Measurements from ENCODE around the gene RNU1-4.
"Not testable (repeated sequence)": the region's sequence is repeated elsewhere in the genome, so short reads cannot be mapped to it uniquely, and the experiment has no call there.

The RNU1-4 gene

DNA sequence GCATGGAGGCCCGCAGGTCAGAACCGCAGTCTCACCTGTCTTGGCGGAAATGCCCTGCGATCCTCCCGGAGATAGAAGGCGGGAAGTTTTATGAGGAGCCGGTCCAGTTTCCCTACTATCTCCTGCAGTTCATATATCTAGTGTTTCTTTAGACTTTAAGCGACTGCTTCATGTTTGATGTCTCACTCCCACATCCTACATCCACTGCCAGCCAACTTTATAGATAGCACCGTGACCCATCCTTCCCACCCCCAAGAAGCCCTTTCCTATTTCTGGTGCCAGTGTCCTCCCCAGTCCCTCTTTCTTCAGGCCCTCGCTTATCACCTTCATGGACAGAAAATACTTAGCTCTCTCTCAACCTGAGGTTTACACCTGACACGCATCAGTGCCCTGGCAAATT lies 914 bp downstream of the RNU1-4 start:
- not testable (repeated sequence) for DNase-seq; H3K9me3 ChIP-seq (ENCODE audit: severe bottlenecking); H3K4me3 ChIP-seq (ENCODE audit: low read depth, low read length); H3K27ac ChIP-seq; H3K27me3 ChIP-seq (ENCODE audit: insufficient read depth, low read depth, severe bottlenecking); H3K36me3 ChIP-seq

GRCh38 chr1:16747660-16748059 lies 7.3 kb downstream of the RNU1-4 start:
- H3K36me3 ChIP-seq; H3K27me3 ChIP-seq (ENCODE audit: insufficient read depth, low read depth, severe bottlenecking); DNase-seq; H3K27ac ChIP-seq; H3K4me3 ChIP-seq (ENCODE audit: low read depth, low read length); H3K9me3 ChIP-seq (ENCODE audit: severe bottlenecking): not testable (repeated sequence)

- not testable (repeated sequence) for H3K27me3 ChIP-seq (ENCODE audit: insufficient read depth, low read depth, severe bottlenecking); H3K9me3 ChIP-seq (ENCODE audit: severe bottlenecking); H3K4me3 ChIP-seq (ENCODE audit: low read depth, low read length); DNase-seq; H3K36me3 ChIP-seq; H3K27ac ChIP-seq
Observed at GRCh38 chr1:16748710-16749109, 8.4 kb downstream of the RNU1-4 start.

- H3K27ac ChIP-seq; DNase-seq; H3K36me3 ChIP-seq; H3K9me3 ChIP-seq (ENCODE audit: severe bottlenecking); H3K27me3 ChIP-seq (ENCODE audit: insufficient read depth, low read depth, severe bottlenecking); H3K4me3 ChIP-seq (ENCODE audit: low read depth, low read length): not testable (repeated sequence)
Observed at GRCh38 chr1:16749910-16750888, 9.9 kb downstream of the RNU1-4 start.

DNA sequence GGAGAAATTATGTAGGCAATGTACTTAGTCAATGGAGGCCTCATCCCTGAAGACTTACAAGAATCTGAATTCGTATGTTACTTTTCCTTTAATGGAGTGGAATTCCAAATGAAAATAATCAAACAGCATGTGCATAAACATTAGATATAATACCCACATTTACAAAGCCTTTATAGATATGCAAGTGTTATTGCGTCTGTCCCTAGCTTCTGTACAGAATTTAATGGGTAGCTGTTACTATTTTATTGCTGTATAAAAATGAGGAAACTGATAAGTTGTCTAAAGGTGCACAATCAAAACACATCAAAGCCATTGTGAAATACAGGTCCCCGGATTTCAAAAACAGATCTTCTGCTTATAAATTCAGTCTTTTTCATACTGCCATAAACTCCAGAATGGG lies 12.5 kb downstream of the RNU1-4 start:
- not testable (repeated sequence) for H3K36me3 ChIP-seq; DNase-seq; H3K27ac ChIP-seq; H3K9me3 ChIP-seq (ENCODE audit: severe bottlenecking); H3K4me3 ChIP-seq (ENCODE audit: low read depth, low read length); H3K27me3 ChIP-seq (ENCODE audit: insufficient read depth, low read depth, severe bottlenecking)

DNA sequence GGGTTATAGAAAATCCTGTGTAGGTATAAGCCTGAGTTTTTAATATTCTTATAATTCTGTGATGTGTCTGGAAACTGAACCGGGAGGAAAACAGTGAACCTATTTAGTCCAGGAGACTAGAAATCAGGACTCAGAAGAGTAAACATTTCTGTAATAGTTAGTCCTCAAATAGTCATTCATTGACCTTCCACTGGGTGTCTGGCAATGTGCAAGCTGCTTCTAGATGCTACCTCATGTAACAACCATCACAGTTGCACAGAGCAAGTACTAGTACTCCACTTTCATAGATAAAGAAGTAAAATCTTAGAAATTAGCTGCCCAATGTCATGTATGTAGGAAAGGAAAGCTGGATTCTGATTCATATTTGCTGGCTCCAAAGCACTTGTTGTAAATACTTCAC lies 15.1 kb downstream of the RNU1-4 start:
- not testable (repeated sequence) for H3K9me3 ChIP-seq (ENCODE audit: severe bottlenecking); H3K27ac ChIP-seq; H3K27me3 ChIP-seq (ENCODE audit: insufficient read depth, low read depth, severe bottlenecking); DNase-seq; H3K4me3 ChIP-seq (ENCODE audit: low read depth, low read length); H3K36me3 ChIP-seq

GRCh38 chr1:16755932-16756331 lies 15.6 kb downstream of the RNU1-4 start:
- not testable (repeated sequence) for H3K4me3 ChIP-seq (ENCODE audit: low read depth, low read length); H3K9me3 ChIP-seq (ENCODE audit: severe bottlenecking); H3K27me3 ChIP-seq (ENCODE audit: insufficient read depth, low read depth, severe bottlenecking); H3K36me3 ChIP-seq; DNase-seq; H3K27ac ChIP-seq

DNA sequence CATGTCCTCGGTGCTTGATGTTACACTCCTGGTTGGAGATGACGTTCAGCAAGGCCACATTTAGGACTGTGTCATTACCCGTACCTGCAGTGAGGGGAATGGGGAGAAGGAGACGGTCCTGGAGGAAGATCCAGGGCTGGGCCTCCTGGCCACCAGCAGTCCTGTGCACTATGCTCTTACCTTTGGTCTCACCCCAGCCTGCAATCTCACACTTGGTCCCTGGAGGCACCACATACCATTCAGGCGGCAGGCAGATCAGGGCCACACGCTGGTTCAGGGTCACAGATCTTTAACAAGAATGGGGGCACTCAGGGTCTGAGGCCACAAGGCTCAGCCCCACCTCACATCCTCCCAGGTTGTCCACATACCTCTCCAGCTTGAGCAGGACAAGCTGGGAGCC lies 17.3 kb downstream of the RNU1-4 start:
- not testable (repeated sequence) for H3K9me3 ChIP-seq (ENCODE audit: severe bottlenecking); H3K36me3 ChIP-seq; DNase-seq; H3K27me3 ChIP-seq (ENCODE audit: insufficient read depth, low read depth, severe bottlenecking); H3K27ac ChIP-seq; H3K4me3 ChIP-seq (ENCODE audit: low read depth, low read length)

DNA sequence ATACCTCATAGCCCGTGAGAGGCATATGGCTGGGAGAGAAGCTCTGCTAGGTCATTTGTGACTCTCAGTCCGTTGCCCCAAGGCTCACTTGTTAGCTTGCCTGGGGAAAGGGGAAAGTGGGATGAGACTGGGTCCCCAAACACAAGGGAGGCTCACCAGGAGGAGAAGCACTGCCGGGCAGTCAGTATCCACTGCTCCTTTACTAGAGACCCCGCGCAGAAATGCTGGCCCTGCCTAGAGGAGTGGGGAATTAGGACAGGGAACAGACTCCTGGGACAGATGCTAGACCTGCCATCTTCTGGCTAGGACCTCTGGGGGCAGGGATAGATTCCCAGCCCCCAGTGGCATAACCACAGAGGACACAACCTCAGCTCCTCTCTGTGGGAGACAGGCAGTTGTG lies 17.7 kb downstream of the RNU1-4 start:
- H3K27ac ChIP-seq; H3K4me3 ChIP-seq (ENCODE audit: low read depth, low read length): not testable (repeated sequence)

GRCh38 chr1:16759041-16759493 lies 18.8 kb downstream of the RNU1-4 start:
- not testable (repeated sequence) for H3K9me3 ChIP-seq (ENCODE audit: severe bottlenecking)

More for the DNA sequence above, 17.7 kb downstream of the RNU1-4 start:
- H3K9me3 ChIP-seq (ENCODE audit: severe bottlenecking); DNase-seq; H3K36me3 ChIP-seq; H3K27me3 ChIP-seq (ENCODE audit: insufficient read depth, low read depth, severe bottlenecking): not testable (repeated sequence)

DNA sequence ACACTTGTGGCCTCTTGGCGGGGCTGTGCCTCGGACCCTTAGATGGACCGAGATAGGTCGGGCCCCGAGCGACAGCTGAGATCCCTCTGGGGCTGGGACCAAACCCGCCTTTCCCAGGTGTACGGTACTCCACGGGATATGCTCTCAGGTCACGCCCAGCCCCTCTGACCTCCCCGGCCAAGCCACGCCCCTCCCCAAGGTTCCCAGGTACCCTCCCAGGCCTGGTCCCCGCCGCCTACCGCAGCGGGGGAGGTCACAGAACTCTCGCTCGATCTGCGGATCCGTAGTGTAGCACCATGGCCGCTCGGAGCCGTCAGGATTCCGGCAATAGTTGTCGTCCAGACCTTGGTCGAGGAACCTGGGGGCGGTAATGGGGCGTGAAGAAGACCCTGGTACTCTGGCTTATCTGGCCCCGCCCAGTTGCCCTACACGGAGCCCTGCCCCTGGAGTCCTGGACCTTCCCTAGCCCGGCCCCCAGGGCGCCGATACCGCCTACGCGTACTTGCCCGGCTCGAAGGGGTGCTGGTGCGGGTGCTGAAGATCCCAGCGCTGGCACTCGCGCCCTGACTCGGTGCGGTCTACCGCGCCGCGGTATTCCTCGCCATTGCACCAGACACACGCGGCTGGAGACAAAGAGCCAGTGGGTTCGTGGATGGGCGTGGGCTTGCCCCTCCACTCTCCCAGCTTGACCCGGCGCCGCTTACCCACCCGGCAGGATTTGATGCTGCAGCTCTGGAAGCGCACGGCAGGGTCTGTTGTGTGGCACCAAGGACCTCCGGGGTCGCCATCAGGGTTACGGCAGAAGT lies 19.5 kb downstream of the RNU1-4 start:
- not testable (repeated sequence) for H3K36me3 ChIP-seq; H3K4me3 ChIP-seq (ENCODE audit: low read depth, low read length); H3K27me3 ChIP-seq (ENCODE audit: insufficient read depth, low read depth, severe bottlenecking); H3K27ac ChIP-seq; DNase-seq; H3K9me3 ChIP-seq (ENCODE audit: severe bottlenecking)

More at GRCh38 chr1:16759041-16759493, 18.8 kb downstream of the RNU1-4 start:
- H3K36me3 ChIP-seq; H3K4me3 ChIP-seq (ENCODE audit: low read depth, low read length); H3K27ac ChIP-seq; DNase-seq; H3K27me3 ChIP-seq (ENCODE audit: insufficient read depth, low read depth, severe bottlenecking): not testable (repeated sequence)

- DNase-seq; H3K27ac ChIP-seq; H3K27me3 ChIP-seq (ENCODE audit: insufficient read depth, low read depth, severe bottlenecking); H3K9me3 ChIP-seq (ENCODE audit: severe bottlenecking); H3K36me3 ChIP-seq; H3K4me3 ChIP-seq (ENCODE audit: low read depth, low read length): not testable (repeated sequence)
Observed at GRCh38 chr1:16760456-16760765, 20.1 kb downstream of the RNU1-4 start.

- not testable (repeated sequence) for H3K27ac ChIP-seq; H3K9me3 ChIP-seq (ENCODE audit: severe bottlenecking); H3K27me3 ChIP-seq (ENCODE audit: insufficient read depth, low read depth, severe bottlenecking); H3K4me3 ChIP-seq (ENCODE audit: low read depth, low read length); H3K36me3 ChIP-seq; DNase-seq
Observed at GRCh38 chr1:16760801-16761200, 20.5 kb downstream of the RNU1-4 start.

- H3K27me3 ChIP-seq (ENCODE audit: insufficient read depth, low read depth, severe bottlenecking); DNase-seq; H3K36me3 ChIP-seq; H3K4me3 ChIP-seq (ENCODE audit: low read depth, low read length); H3K9me3 ChIP-seq (ENCODE audit: severe bottlenecking); H3K27ac ChIP-seq: not testable (repeated sequence)
Observed at GRCh38 chr1:16764248-16764819, 24.0 kb downstream of the RNU1-4 start.

Data from WERI-Rb-1 (cell line).